Measurements from ENCODE around the gene OR51E1. TPM values are rescaled to one million over a fixed set of nuclear protein-coding genes. Genes with fewer than 3 reads are reported as not detected.

The OR51E1 gene
- 1 to 10 TPM in 2 of 4 donors, under 1 TPM in 1, not detected in 1; 0.26 to 1.4 (median 1.0) TPM for total RNA-seq

- no peak within 1 kb of the TSS for H3K27ac ChIP-seq
- no peaks in the 10 kb centered on the region for H3K9me3 ChIP-seq
- no peaks in the 10 kb centered on the region for H3K27me3 ChIP-seq
- no peak within 1 kb of the TSS for H3K4me3 ChIP-seq
- intact Hi-C loops (cut with DNase I; ENCODE audit: low total_unique reads), result no loop called here
- no peak for TF ChIP-seq POLR2A (IDR thresholded peaks at IDR 0.05)
- no peak for DNase-seq
- H3K36me3 ChIP-seq, result no peaks in the 10 kb centered on the region
- no peaks in the 10 kb centered on the region for H3K4me1 ChIP-seq
These were observed at the start of gene OR51E1 for GRCh38 chr11:4643682-4644081. TSS of gene OR51E1 (plus strand) at chr11:4643982. CDS start at chr11:4652527, 8,545 bp downstream.

- Histone ChIP-seq H3K27ac (no peak overlapping the region), H3K4me3 (no peak overlapping the region), H3K4me1 (no peaks in the 10 kb centered on the region), H3K27me3 (no peaks in the 10 kb centered on the region), H3K36me3 (no peaks in the 10 kb centered on the region), H3K9me3 (no peaks in the 10 kb centered on the region)
- no peak for DNase-seq
- TF ChIP-seq POLR2A (IDR thresholded peaks at IDR 0.05) (no peak), CTCF (IDR thresholded peaks at IDR 0.05) (no peak)
- intact Hi-C loops (cut with DNase I; ENCODE audit: low total_unique reads), result no loop called here
These were observed 38.7 kb upstream of the OR51E1 start for GRCh38 chr11:4605057-4605456.

DNA sequence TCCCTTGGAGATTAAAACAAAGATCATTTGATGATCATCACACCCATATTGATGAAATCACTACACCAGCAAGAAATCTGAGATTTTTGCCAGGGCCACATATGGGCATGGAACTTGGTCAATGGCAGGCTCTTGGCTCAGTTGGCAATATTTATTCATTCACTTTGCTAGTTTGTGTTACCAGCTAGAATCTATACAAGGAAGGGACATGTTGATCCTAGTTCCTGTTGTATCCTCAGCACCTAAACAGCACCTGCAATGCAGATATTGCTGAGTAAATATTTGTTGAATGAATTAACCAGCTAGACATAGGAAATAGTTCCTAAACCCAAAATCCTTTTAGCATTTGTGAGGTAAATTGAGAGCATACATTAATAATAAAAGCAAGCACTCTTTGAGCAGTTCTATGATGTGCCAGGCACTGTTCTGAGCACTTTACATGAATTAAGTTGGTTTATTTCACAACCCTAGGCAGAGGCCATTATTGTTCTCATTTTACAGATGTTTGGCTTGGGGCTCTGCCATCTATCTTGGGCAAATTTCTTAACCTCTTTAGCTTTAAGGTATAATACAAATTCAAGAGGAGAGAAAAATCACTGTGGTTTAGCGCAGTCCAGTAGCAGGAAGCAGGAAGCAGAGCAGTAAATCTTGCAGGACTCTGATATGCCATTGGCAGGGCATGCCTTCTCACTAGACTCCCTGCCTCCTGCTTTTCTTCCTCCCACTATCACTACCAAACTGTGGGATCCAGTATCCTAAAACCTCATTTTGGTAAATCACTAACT is 37.4 kb upstream of the OR51E1 start:
- Histone ChIP-seq H3K27me3 (no peaks in the 10 kb centered on the region), H3K36me3 (no peaks in the 10 kb centered on the region), H3K4me1 (no peaks in the 10 kb centered on the region), H3K4me3 (peak overlapping the region in 1 of 2 donors; percentile 62), H3K27ac (no peak overlapping the region), H3K9me3 (no peaks in the 10 kb centered on the region)
- no peak for DNase-seq
- intact Hi-C loops (cut with DNase I; ENCODE audit: low total_unique reads), result no loop called here
- TF ChIP-seq POLR2A (IDR thresholded peaks at IDR 0.05), result no peak
- TF ChIP-seq CTCF (IDR thresholded peaks at IDR 0.05), result no peak

DNA sequence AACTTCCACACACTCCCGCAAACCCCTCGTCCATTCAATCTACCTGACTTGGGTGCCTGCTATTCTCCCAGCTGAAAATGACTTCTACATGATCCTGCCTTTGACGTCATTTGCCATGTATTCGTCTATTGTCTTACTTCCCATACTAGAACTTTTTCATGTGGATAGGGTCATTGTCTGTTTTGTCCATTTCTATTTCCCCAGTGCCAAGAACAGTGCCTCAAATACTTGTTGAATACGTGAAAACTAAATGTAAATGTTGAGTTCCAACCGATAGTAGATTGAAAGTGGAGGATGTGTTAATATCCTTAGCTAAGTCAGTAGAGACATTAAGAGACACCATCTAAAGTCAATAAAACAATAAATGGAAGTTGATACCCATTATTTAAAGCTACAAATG is 36.7 kb upstream of the OR51E1 start:
- TF ChIP-seq CTCF (IDR thresholded peaks at IDR 0.05) (no peak), POLR2A (IDR thresholded peaks at IDR 0.05) (no peak)
- H3K9me3 ChIP-seq, result no peaks in the 10 kb centered on the region
- H3K27ac ChIP-seq, result peak overlapping the region; percentile 87 to 91
- peak overlapping the region; percentile 62 to 72 for H3K4me3 ChIP-seq
- DNase-seq, result no peak
- intact Hi-C loops (cut with DNase I; ENCODE audit: low total_unique reads), result no loop called here
- no peaks in the 10 kb centered on the region for H3K36me3 ChIP-seq
- no peaks in the 10 kb centered on the region for H3K27me3 ChIP-seq
- no peaks in the 10 kb centered on the region for H3K4me1 ChIP-seq

DNA sequence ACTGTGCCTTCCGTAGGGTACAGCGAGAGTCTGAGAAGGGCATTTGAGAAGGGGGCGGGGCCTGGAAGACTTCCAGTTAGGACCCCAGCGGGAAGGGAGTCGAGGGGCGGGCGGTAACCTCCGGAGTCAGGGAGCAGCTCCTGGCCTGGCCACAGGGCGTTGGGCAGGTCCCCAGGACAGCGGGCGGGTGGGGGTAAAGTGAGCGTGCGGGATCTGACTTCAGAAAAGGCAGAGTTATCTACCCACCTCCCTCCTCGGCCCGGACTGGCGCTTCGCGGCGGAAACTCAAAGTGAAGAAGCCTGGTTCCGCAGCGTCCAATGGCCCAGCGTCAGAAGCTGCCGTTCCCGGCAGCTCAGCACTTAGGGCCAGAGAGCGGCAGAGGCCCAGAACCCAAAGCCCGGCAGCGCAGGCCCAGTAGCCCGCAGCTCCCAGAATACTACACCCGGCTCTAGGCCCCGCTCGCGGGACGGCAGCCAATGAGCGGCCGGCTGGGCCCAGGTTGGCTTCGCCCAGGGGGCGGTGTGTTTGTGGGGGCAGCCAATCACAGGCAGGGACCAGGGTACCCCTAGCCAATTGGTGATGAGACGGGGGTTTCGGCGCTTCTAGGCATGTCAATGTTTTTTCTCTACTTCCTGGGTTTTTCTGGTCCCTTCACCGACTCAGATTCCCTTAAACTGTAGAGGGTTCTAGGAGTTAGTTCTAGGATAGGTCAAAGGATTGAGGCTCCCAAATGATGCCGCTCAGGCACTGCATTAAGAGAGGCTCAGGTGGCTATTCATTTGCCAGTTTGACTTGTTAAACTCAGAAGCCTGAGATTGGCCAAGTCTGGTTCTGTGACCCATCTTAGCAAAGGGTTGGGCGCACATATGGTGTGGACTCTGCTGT is 35.8 kb upstream of the OR51E1 start, which contains the start of gene TRIM68:
TSS of gene TRIM68 (minus strand) at position 451 of the 886 bp plus-strand sequence. CDS start 2,727 bp downstream, outside the sequence.
- peak; percentile 59 to 74 for TF ChIP-seq POLR2A (IDR thresholded peaks at IDR 0.05)
- peak in 2 of 4 experiments; percentile 5 to 10 for TF ChIP-seq CTCF (IDR thresholded peaks at IDR 0.05)
- intact Hi-C loops (cut with DNase I; ENCODE audit: low total_unique reads), result no loop called here
- Histone ChIP-seq H3K4me3 (peak within 1 kb of the TSS; percentile 62 to 72), H3K27me3 (no peaks in the 10 kb centered on the region), H3K9me3 (no peaks in the 10 kb centered on the region), H3K36me3 (no peaks in the 10 kb centered on the region), H3K4me1 (no peaks in the 10 kb centered on the region), H3K27ac (peak within 1 kb of the TSS; percentile 87 to 91)
- DNase-seq, result peak; percentile 94 to 97

Measured in uterus (tissue), 4 donors.